ENCODE results near the gene GAA. TPM values are rescaled to one million over a fixed set of nuclear protein-coding genes. Genes with fewer than 3 reads are reported as not detected.

GAA gene
- total and polyA plus RNA-seq, 10 of the 15 experiments (the other 5 are each of a cell fraction or from before 2014, with no cell fraction given): 0.18 to 10.5 (median 4.1) TPM

DNA sequence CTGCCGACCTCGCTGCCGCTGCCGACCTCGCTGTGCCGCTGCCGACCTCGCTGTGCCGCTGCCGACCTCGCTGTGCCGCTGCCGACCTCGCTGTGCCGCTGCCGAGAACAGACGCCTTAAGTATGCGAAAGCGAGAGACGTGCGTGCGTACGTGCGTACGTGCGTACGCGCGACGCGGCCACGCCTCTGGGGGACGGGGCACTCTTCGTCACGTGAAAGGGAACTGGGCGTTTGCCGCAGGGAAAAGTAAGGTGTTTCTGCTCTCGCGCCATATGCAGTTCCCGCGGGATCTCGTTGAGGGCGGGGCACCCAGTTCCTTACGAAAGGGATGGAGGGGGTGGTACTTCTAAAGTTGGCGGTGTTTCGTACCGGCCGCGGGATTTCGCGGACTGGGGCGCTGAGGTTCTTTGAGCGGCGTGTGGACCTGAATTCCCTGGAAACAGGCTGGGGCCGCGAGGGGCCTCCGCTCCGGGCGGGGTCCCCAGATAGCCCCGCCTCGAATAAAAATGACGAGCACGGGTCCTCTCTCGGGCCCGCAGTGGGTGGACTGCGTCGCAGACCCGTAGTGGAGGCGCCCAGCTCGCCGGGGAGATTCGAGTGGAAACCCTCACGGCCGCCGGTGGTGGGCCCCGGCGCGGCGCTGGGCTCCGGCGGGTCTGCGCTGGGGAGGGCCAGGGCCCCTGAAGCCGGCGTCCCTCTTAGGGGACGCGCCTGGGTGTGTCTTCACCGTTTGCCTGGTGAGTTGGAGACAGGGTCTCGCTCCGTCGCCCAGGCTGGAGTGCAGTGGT is 45.8 kb downstream of the GAA start, which contains the start of gene EIF4A3 (continued):
- TF ChIP-seq SREBF2 (IDR thresholded peaks at IDR 0.05; ENCODE audit: low read length) (no peak), TCF3 (IDR thresholded peaks at IDR 0.05; ENCODE audit: borderline replicate concordance, insufficient read depth, low read depth, low read length) (no peak), ATF7 (IDR thresholded peaks at IDR 0.05; ENCODE audit: low read depth) (0 out of 2 replicates have a peak, but pooled peaks have one; percentile 13), ESRRA (IDR thresholded peaks at IDR 0.05; ENCODE audit: low read length) (no peak), HCFC1 (IDR thresholded peaks at IDR 0.05; ENCODE audit: low read length) (no peak; the same call in 1 of the 2 replicates), RBBP5 (conservative IDR thresholded peaks at IDR 0.05) (no peak), CREM (IDR thresholded peaks at IDR 0.05; ENCODE audit: low read depth) (peak; percentile 86), IRF3 (IDR thresholded peaks at IDR 0.05) (no peak), BMI1 (IDR thresholded peaks at IDR 0.05; ENCODE audit: borderline replicate concordance) (no peak), PAX8 (IDR thresholded peaks at IDR 0.05) (no peak), HDGF (IDR thresholded peaks at IDR 0.05) (peak; percentile 81), ETV6 (conservative IDR thresholded peaks at IDR 0.05 in 1 of 2, IDR thresholded peaks at IDR 0.05 in 1 of 2; ENCODE audit: borderline replicate concordance in 1 of 2, low read depth in 1 of 2) (no peak), RB1 (IDR thresholded peaks at IDR 0.05; ENCODE audit: borderline replicate concordance) (no peak), ZNF384 (IDR thresholded peaks at IDR 0.05; ENCODE audit: borderline replicate concordance, low read depth, low read length) (no peak), EP300 (IDR thresholded peaks at IDR 0.05; ENCODE audit: borderline replicate concordance in 1 of 2, control insufficient read depth in 1 of 2, low read depth in 2 of 2, low read length in 2 of 2) (no peak), IRF4 (IDR thresholded peaks at IDR 0.05; ENCODE audit: low read depth, low read length) (0 out of 2 replicates have a peak, but pooled peaks have one; percentile 13), SMAD5 (IDR thresholded peaks at IDR 0.05; ENCODE audit: low read depth) (peak; percentile 90), RELA (IDR thresholded peaks at IDR 0.05; ENCODE audit: borderline replicate concordance, partially characterized antibody) (no peak), JUNB (IDR thresholded peaks at IDR 0.05) (no peak), POLR2AphosphoS2 (IDR thresholded peaks at IDR 0.05; ENCODE audit: low read depth, low read length) (peak; percentile 86), SMARCA5 (IDR thresholded peaks at IDR 0.05) (peak; percentile 92; the same call in 1 of the 2 replicates)
- TF ChIP-seq, protein P1, sequence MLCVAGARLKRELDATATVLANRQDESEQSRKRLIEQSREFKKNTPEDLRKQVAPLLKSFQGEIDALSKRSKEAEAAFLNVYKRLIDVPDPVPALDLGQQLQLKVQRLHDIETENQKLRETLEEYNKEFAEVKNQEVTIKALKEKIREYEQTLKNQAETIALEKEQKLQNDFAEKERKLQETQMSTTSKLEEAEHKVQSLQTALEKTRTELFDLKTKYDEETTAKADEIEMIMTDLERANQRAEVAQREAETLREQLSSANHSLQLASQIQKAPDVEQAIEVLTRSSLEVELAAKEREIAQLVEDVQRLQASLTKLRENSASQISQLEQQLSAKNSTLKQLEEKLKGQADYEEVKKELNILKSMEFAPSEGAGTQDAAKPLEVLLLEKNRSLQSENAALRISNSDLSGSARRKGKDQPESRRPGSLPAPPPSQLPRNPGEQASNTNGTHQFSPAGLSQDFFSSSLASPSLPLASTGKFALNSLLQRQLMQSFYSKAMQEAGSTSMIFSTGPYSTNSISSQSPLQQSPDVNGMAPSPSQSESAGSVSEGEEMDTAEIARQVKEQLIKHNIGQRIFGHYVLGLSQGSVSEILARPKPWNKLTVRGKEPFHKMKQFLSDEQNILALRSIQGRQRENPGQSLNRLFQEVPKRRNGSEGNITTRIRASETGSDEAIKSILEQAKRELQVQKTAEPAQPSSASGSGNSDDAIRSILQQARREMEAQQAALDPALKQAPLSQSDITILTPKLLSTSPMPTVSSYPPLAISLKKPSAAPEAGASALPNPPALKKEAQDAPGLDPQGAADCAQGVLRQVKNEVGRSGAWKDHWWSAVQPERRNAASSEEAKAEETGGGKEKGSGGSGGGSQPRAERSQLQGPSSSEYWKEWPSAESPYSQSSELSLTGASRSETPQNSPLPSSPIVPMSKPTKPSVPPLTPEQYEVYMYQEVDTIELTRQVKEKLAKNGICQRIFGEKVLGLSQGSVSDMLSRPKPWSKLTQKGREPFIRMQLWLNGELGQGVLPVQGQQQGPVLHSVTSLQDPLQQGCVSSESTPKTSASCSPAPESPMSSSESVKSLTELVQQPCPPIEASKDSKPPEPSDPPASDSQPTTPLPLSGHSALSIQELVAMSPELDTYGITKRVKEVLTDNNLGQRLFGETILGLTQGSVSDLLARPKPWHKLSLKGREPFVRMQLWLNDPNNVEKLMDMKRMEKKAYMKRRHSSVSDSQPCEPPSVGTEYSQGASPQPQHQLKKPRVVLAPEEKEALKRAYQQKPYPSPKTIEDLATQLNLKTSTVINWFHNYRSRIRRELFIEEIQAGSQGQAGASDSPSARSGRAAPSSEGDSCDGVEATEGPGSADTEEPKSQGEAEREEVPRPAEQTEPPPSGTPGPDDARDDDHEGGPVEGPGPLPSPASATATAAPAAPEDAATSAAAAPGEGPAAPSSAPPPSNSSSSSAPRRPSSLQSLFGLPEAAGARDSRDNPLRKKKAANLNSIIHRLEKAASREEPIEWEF (IDR thresholded peaks at IDR 0.05; ENCODE audit: insufficient replicate concordance, low read depth, low read length): no peak

Measured in GM12878 (cell line).